Spinal cord (tissue), 4 donors: ENCODE data around the gene RPL35. TPM values are rescaled to one million over a fixed set of nuclear protein-coding genes. Genes with fewer than 3 reads are reported as not detected.

Source experiments
- polyA plus RNA-seq, 2 donors: library from polyadenylated mRNA; unstranded; fragments of 120-200 nt; gene quantifications; one replicate each; pipeline ENCODE4 v1.2.1, GENCODE V29; 2013; ENCODE audit not compliant: insufficient read length in 2 of 2
- small RNA-seq: library from RNA; depleted of rRNA; stranded (forward); fragments of <200 nt; gene quantifications from one replicate; pipeline ENCODE3, GENCODE V24; 2014; ENCODE audit warnings: low replicate concordance
- total RNA-seq, 2 donors: library from RNA; depleted of rRNA in 1 of 2; stranded (reverse); fragments of 120-200 nt in 1 of 2; fragments of >200 nt in 1 of 2; gene quantifications; one replicate each; pipeline versions ENCODE4 v1.2.3 to v1.2.4, GENCODE V29; 2013 to 2014

Gene RPL35
- total and polyA plus RNA-seq, 4 donors = 640 to 1,674 (median 834) TPM

Small RNA genes within 50 kb of the gene (small RNA-seq; reads per million reads assigned to genes)
- gene RNU4-82P = 0.08 reads per million

Other genes with a start within 250 kb of the RPL35 start
- gene NR6A1, start 90.6 kb downstream of the RPL35 start, total RNA-seq = 1 to 10 TPM; 2.8 to 4.3 TPM
- 1 to 10 TPM; 3.8 to 5.8 TPM for gene NR6A1, start 90.6 kb downstream of the RPL35 start, polyA plus RNA-seq
- gene OLFML2A, start 84.8 kb downstream of the RPL35 start, total RNA-seq = 10 to 100 TPM; 29.6 to 66.0 TPM
- 10 to 100 TPM in 1 of 2 donors, 1 to 10 TPM in 1; 5.3 to 20.6 TPM for gene OLFML2A, start 84.8 kb downstream of the RPL35 start, polyA plus RNA-seq
- gene WDR38, start 8.5 kb downstream of the RPL35 start, total RNA-seq = 1 to 10 TPM in 1 of 2 donors, under 1 TPM in 1; 0.59 to 7.9 TPM
- 10 to 100 TPM in 1 of 2 donors, 1 to 10 TPM in 1; 5.9 to 10.8 TPM for gene WDR38, start 8.5 kb downstream of the RPL35 start, polyA plus RNA-seq
- gene ARPC5L, start 173 bp upstream of the RPL35 start, total RNA-seq = 10 to 100 TPM; 14.3 to 19.5 TPM
- gene ARPC5L, start 173 bp upstream of the RPL35 start, polyA plus RNA-seq = 10 to 100 TPM; 52.4 to 55.6 TPM
- gene GOLGA1, start 79.1 kb upstream of the RPL35 start, total RNA-seq = 10 to 100 TPM; 17.8 to 18.1 TPM
- 10 to 100 TPM; 19.6 to 21.7 TPM for gene GOLGA1, start 79.1 kb upstream of the RPL35 start, polyA plus RNA-seq